DOHH2 (cell line): ENCODE measurements around the gene PPP1R2B.

Experiments used
- H3F3A ChIP-seq: fragments of 200-600 bp; sonication (generic), shearing (Covaris generic); 2 replicates; pipeline ENCODE4 v1.6.0; 2016; ENCODE audit warnings: antibody characterized with exemption, mild to moderate bottlenecking; ENCODE audit not compliant: control insufficient read depth, insufficient read depth
- H3K27ac ChIP-seq: fragments of 200-600 bp; sonication (generic); 2 replicates; pipeline ENCODE4 v1.5.1; 2014; ENCODE audit warnings: low read depth, mild to moderate bottlenecking, low read length, moderate library complexity
- H3K27me3 ChIP-seq: fragments of 200-600 bp; sonication (generic); 2 replicates; pipeline ENCODE4 v1.6.1; 2014; ENCODE audit warnings: mild to moderate bottlenecking, low read length, mixed read lengths; ENCODE audit not compliant: control insufficient read depth
- H3K36me3 ChIP-seq: fragments of 200-600 bp; sonication (generic); 2 replicates; pipeline ENCODE4 v1.6.1; 2014; ENCODE audit warnings: mild to moderate bottlenecking, low read length, moderate library complexity, mixed read lengths; ENCODE audit not compliant: control insufficient read depth
- H3K4me1 ChIP-seq: fragments of 200-600 bp; sonication (generic); 2 replicates; pipeline ENCODE4 v1.6.1; 2014; ENCODE audit warnings: mild to moderate bottlenecking, low read length, mixed read lengths; ENCODE audit not compliant: control insufficient read depth
- H3K4me2 ChIP-seq: fragments of 200-600 bp; sonication (generic); 2 replicates; pipeline ENCODE4 v1.6.0; 2014; ENCODE audit warnings: mild to moderate bottlenecking, low read length, moderate library complexity
- H3K4me3 ChIP-seq: fragments of 200-600 bp; sonication (generic); 2 replicates; pipeline ENCODE4 v1.5.1; 2014; ENCODE audit warnings: mild to moderate bottlenecking, low read length, mixed read lengths
- H3K79me2 ChIP-seq: fragments of 200-600 bp; sonication (generic); 2 replicates; pipeline ENCODE4 v1.6.1; 2014; ENCODE audit warnings: mild to moderate bottlenecking, low read length, mixed read lengths; ENCODE audit not compliant: control insufficient read depth
- H3K9me2 ChIP-seq: fragments of 200-600 bp; sonication (generic); replicated peaks from 2 replicates; pipeline ENCODE4 v1.6.1; 2014; ENCODE audit warnings: mild to moderate bottlenecking, low read length, mixed read lengths; ENCODE audit not compliant: control insufficient read depth
- H3K9me3 ChIP-seq: fragments of 200-600 bp; sonication (generic); 2 replicates; pipeline ENCODE4 v1.6.1; 2014; ENCODE audit warnings: antibody characterized with exemption, low read length, mixed read lengths; ENCODE audit not compliant: control insufficient read depth, insufficient read depth
- H4K20me1 ChIP-seq: fragments of 200-600 bp; sonication (generic); 2 replicates; pipeline ENCODE4 v1.6.0; 2014; ENCODE audit warnings: low read depth, mild to moderate bottlenecking, antibody characterized with exemption, low read length, moderate library complexity; ENCODE audit not compliant: control insufficient read depth, insufficient read depth
- EZH2phosphoT487 ChIP-seq: fragments of 200-600 bp; sonication (generic); IDR thresholded peaks from 2 replicates; pipeline ENCODE4 v1.6.1; 2017; ENCODE audit warnings: borderline replicate concordance, mild to moderate bottlenecking, antibody characterized with exemption, low read length, moderate library complexity, mixed read lengths
- TF ChIP-seq, protein P1 (sequence below): fragments of 200-600 bp; sonication (generic); IDR thresholded peaks from one replicate; pipeline ENCODE4 v1.5.1; 2014; ENCODE audit warnings: antibody characterized with exemption, mild to moderate bottlenecking, low read depth, low read length; ENCODE audit not compliant: poor library complexity, severe bottlenecking

PPP1R2B gene

DNA sequence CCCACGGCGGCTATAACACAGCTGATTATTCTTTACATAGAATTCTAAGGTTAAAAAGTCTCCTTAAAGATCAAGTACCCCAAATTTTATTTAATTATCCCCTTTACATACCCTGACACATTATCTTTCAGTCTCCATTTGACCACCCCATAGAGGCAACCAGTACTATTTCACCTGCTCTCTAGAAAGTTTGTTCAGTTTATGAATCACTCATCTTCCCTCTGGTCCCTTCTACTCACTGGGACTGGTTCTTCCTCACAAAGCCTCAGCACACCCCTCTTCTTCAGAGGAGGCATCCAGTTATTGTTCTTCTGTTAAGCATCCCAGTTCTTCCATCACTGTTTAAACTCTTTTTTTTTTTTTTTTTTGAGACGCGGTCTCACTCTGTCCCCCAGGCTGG lies 42.8 kb downstream of the PPP1R2B start:
- Histone ChIP-seq H3K4me3 (peak overlapping the region; percentile 2; the same call in 1 of the 2 replicates), H3F3A (no peaks in the 10 kb centered on the region), H3K9me2 (no peaks in the 10 kb centered on the region), H3K9me3 (no peaks in the 10 kb centered on the region), H3K4me2 (peak overlapping the region; percentile 50; the same call in 1 of the 2 replicates), H4K20me1 (no peaks in the 10 kb centered on the region), H3K36me3 (peaks cover 7% of the 10 kb centered on the region; the same call in 1 of the 2 replicates), H3K27ac (peak overlapping the region; percentile 72), H3K27me3 (no peaks in the 10 kb centered on the region), H3K4me1 (peaks cover 72% of the 10 kb centered on the region), H3K79me2 (no peaks in the 10 kb centered on the region)
- no peak for TF ChIP-seq EZH2phosphoT487
- TF ChIP-seq, protein P1, sequence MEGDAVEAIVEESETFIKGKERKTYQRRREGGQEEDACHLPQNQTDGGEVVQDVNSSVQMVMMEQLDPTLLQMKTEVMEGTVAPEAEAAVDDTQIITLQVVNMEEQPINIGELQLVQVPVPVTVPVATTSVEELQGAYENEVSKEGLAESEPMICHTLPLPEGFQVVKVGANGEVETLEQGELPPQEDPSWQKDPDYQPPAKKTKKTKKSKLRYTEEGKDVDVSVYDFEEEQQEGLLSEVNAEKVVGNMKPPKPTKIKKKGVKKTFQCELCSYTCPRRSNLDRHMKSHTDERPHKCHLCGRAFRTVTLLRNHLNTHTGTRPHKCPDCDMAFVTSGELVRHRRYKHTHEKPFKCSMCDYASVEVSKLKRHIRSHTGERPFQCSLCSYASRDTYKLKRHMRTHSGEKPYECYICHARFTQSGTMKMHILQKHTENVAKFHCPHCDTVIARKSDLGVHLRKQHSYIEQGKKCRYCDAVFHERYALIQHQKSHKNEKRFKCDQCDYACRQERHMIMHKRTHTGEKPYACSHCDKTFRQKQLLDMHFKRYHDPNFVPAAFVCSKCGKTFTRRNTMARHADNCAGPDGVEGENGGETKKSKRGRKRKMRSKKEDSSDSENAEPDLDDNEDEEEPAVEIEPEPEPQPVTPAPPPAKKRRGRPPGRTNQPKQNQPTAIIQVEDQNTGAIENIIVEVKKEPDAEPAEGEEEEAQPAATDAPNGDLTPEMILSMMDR: no peak

- no peaks in the 10 kb centered on the region for H3K9me3 ChIP-seq
- no peaks in the 10 kb centered on the region for H3K27me3 ChIP-seq
- peak overlapping the region; percentile 72 for H3K27ac ChIP-seq
- H4K20me1 ChIP-seq: no peaks in the 10 kb centered on the region
- peak overlapping the region; percentile 50 for H3K4me2 ChIP-seq
- TF ChIP-seq EZH2phosphoT487: no peak
- TF ChIP-seq, protein P1: no peak
- peaks cover 72% of the 10 kb centered on the region for H3K4me1 ChIP-seq
- no peaks in the 10 kb centered on the region for H3F3A ChIP-seq
- peaks cover 7% of the 10 kb centered on the region; the same call in 1 of the 2 replicates for H3K36me3 ChIP-seq
- H3K4me3 ChIP-seq: peak overlapping the region; percentile 46
- H3K9me2 ChIP-seq: no peaks in the 10 kb centered on the region
- H3K79me2 ChIP-seq: no peaks in the 10 kb centered on the region
These were observed 43.4 kb downstream of the PPP1R2B start for GRCh38 chr5:156893517-156893916.

DNA sequence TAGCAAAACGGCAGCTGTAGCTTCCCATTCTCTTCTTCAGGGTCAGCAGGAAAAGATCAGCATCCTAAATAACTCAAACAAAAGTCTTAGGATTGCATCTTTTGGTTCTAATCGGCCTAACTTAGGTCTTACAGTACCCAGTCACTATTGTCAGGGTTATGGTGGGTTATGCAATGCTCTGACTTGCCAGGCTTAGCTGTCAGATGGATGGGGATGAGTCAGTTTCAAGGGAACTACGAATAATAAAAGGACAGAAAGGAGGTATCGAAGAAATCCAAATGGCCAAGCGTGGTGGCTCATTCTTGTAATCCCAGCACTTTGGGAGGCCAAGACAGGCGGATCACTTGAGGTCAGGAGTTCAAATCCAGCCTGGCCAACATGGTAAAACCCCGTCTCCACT lies 46.5 kb downstream of the PPP1R2B start:
- Histone ChIP-seq H3K27ac (no peak overlapping the region), H3K79me2 (no peaks in the 10 kb centered on the region), H3F3A (no peaks in the 10 kb centered on the region), H3K4me3 (no peak overlapping the region), H3K9me2 (no peaks in the 10 kb centered on the region), H3K36me3 (peaks cover 7% of the 10 kb centered on the region; the same call in 1 of the 2 replicates), H3K4me1 (peaks cover 47% of the 10 kb centered on the region), H3K27me3 (no peaks in the 10 kb centered on the region), H3K9me3 (no peaks in the 10 kb centered on the region), H3K4me2 (no peak overlapping the region), H4K20me1 (no peaks in the 10 kb centered on the region)
- TF ChIP-seq, protein P1: no peak
- no peak for TF ChIP-seq EZH2phosphoT487
